ENCODE measurements around the gene NPY4R.
"Not testable (repeated sequence)": the region's sequence is repeated elsewhere in the genome, so short reads cannot be mapped to it uniquely, and the experiment has no call there.

DNA sequence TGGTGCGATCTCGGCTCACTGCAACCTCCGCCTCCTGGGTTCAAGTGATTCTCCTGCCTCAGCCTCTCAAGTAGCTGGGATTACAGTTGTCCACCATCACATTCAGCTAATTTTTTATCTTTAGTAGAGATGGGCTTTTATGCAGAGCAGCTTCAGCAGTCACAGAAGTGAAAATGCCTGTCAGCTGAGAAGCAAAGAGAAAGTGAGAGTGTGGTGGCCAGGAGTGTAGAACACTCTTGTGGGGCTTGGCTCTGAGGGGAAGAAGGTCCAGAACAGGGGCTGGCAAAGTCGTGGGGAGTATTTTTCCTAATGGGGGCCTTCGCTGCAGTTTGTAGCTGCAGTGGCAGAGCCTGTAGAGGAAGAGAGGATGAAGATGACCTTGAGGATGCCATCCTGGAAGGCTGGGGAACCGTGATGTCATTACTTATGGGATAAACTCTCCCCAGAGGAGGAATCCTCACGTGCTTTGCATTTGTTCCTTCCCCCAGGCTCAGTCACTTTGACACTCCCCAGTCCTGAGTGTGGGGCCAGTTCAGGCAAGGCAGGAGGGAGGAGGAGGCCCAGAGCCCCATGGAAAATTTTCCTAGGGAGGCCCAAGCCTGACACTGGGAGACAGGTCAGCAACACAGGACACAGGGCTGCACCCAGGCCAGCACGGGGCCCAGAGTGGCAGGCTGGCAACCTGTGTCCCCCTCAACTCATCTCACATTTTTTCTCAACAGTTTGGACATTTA is 20.2 kb downstream of the NPY4R start:
- TF ChIP-seq, protein P1, sequence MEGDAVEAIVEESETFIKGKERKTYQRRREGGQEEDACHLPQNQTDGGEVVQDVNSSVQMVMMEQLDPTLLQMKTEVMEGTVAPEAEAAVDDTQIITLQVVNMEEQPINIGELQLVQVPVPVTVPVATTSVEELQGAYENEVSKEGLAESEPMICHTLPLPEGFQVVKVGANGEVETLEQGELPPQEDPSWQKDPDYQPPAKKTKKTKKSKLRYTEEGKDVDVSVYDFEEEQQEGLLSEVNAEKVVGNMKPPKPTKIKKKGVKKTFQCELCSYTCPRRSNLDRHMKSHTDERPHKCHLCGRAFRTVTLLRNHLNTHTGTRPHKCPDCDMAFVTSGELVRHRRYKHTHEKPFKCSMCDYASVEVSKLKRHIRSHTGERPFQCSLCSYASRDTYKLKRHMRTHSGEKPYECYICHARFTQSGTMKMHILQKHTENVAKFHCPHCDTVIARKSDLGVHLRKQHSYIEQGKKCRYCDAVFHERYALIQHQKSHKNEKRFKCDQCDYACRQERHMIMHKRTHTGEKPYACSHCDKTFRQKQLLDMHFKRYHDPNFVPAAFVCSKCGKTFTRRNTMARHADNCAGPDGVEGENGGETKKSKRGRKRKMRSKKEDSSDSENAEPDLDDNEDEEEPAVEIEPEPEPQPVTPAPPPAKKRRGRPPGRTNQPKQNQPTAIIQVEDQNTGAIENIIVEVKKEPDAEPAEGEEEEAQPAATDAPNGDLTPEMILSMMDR (IDR thresholded peaks at IDR 0.05; ENCODE audit: extremely low read depth in 1 of 2, insufficient read depth in 1 of 2, low read depth in 1 of 2, low read length in 2 of 2), result not testable (repeated sequence)
- not testable (repeated sequence) for TF ChIP-seq POLR2A (IDR thresholded peaks at IDR 0.05; ENCODE audit: low read depth, low read length); EZH2 (IDR thresholded peaks at IDR 0.05; ENCODE audit: borderline replicate concordance, low read depth, low read length, severe bottlenecking); POLR2AphosphoS5 (IDR thresholded peaks at IDR 0.05; ENCODE audit: insufficient read depth, low read depth, low read length); MYC (IDR thresholded peaks at IDR 0.05; ENCODE audit: low read depth, low read length); GATA2 (IDR thresholded peaks at IDR 0.05; ENCODE audit: insufficient read depth, insufficient read length, low read depth, low read length)
- TF ChIP-seq, protein P2, sequence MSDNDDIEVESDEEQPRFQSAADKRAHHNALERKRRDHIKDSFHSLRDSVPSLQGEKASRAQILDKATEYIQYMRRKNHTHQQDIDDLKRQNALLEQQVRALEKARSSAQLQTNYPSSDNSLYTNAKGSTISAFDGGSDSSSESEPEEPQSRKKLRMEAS (IDR thresholded peaks at IDR 0.05; ENCODE audit: insufficient read depth, insufficient read length), result not testable (repeated sequence)

All from endothelial cell of umbilical vein (primary cell).